NCI-H2196 treated with DMSO at 0.1 percent for 48 hours (cell line): ENCODE data around the gene BCL2L1.

Experiments used
- DNase-seq: peaks from one replicate; lab custom pipeline; 2025; ENCODE audit not compliant: unreplicated experiment; lab: John Stamatoyannopoulos, UW

BCL2L1 gene

DNA sequence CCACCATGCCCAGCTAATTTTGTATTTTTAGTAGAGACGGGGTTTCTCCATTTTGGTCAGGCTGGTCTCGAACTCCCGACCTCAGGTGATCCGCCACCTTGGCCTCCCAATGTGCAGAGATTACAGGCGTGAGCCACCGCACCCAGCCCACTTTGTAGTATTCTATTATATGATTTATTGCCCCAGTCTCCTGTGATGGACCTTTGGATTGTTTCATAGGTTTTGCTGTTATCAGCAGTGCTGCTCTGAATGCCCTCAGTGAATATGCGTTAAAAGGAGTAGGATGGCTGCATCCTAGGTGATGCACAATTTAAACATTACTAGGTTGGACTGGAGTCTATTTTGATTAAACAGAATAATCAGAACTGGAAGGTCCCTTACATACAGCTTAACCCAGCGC lies 107.3 kb downstream of the BCL2L1 start:
- no peak for DNase-seq
